Measurements from ENCODE around the gene TMEM119. TPM values are rescaled to one million over a fixed set of nuclear protein-coding genes. Genes with fewer than 3 reads are reported as not detected.

Gene TMEM119
- total RNA-seq, 1 donor from 2014 or later, result 0.74 TPM

Other genes with a start within 250 kb of the TMEM119 start
- 2.5 TPM for gene FICD, start 82.8 kb downstream of the TMEM119 start, total RNA-seq
- gene SART3, start 36.9 kb downstream of the TMEM119 start, total RNA-seq, result 56.8 TPM
- gene ISCU, start 35.5 kb downstream of the TMEM119 start, total RNA-seq, result 34.9 TPM
- 1.2 TPM for gene SELPLG, start 35.8 kb upstream of the TMEM119 start, total RNA-seq
- 139 TPM for gene CORO1C, start 133.4 kb upstream of the TMEM119 start, total RNA-seq